ENCODE data around the gene MYOM1.

GRCh38 chr18:3159830-3160229, 59.9 kb downstream of the MYOM1 start:
- TF ChIP-seq, protein P1, sequence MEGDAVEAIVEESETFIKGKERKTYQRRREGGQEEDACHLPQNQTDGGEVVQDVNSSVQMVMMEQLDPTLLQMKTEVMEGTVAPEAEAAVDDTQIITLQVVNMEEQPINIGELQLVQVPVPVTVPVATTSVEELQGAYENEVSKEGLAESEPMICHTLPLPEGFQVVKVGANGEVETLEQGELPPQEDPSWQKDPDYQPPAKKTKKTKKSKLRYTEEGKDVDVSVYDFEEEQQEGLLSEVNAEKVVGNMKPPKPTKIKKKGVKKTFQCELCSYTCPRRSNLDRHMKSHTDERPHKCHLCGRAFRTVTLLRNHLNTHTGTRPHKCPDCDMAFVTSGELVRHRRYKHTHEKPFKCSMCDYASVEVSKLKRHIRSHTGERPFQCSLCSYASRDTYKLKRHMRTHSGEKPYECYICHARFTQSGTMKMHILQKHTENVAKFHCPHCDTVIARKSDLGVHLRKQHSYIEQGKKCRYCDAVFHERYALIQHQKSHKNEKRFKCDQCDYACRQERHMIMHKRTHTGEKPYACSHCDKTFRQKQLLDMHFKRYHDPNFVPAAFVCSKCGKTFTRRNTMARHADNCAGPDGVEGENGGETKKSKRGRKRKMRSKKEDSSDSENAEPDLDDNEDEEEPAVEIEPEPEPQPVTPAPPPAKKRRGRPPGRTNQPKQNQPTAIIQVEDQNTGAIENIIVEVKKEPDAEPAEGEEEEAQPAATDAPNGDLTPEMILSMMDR (IDR thresholded peaks at IDR 0.05; ENCODE audit: insufficient read depth, low read depth, low read length): no peak
- TF ChIP-seq EZH2 (IDR thresholded peaks at IDR 0.05; ENCODE audit: insufficient read depth, low read length): no peak

Data from astrocyte (in vitro differentiated cells and primary cell).